GM12878 (cell line): ENCODE data around the gene SEMA5A. TPM values are rescaled to one million over a fixed set of nuclear protein-coding genes. Genes with fewer than 3 reads are reported as not detected.

Source experiments
- ATAC-seq: fragments of 200-7000 bp; cut with Tn5 transposase; 3 replicates; pipeline ENCODE4 v1.9.1; 2020; ENCODE audit warnings: mild to moderate bottlenecking, moderate library complexity
- BruUV-seq: library from RNA; stranded (reverse); fragments of 400-500 nt; replicated peaks from 2 replicates; lab custom pipeline; 2021; lab: Mats Ljungman, UMichigan
- CTCF ChIA-PET: fragments of 300-600 bp; sonication (Branson Sonifier 250); formaldehyde crosslinking; extraction: SDS; loops from one replicate; lab custom pipeline; 2021; ENCODE audit warnings: inconsistent platforms; lab: Yijun Ruan, JAX
- POLR2A ChIA-PET: fragments of 350-600 bp; formaldehyde crosslinking; extraction: SDS; loops from one replicate; lab custom pipeline; 2021; ENCODE audit warnings: inconsistent platforms; lab: Charles Lee
- RAD21 ChIA-PET: fragments of 300-600 bp; sonication (Branson Sonifier 250); formaldehyde crosslinking; loops from one replicate; lab custom pipeline; 2023; ENCODE audit warnings: antibody characterized with exemption; ENCODE audit not compliant: unreplicated experiment; lab: Charles Lee
- SMC1A ChIA-PET: fragments of 300-600 bp; sonication (Branson Sonifier 250); formaldehyde crosslinking; loops from one replicate; lab custom pipeline; 2023; ENCODE audit not compliant: unreplicated experiment, uncharacterized antibody; lab: Charles Lee
- DNase-seq: peaks from one replicate; pipeline ENCODE4 v3.0.0-alpha.2; 2011; ENCODE audit warnings: low read depth, low spot score
- FAIRE-seq: peaks from 3 replicates; lab custom pipeline; 2011; peaks lifted over from hg19 to GRCh38; lab: Jason Lieb, UNC
- H2AFZ ChIP-seq: 2 replicates; pipeline ENCODE4 v1.6.0; 2011; ENCODE audit warnings: low read depth, low read length, control low read depth; ENCODE audit not compliant: control insufficient read depth
- H3K27ac ChIP-seq: 2 replicates; pipeline ENCODE4 v1.5.1; 2011; ENCODE audit warnings: control low read depth; ENCODE audit not compliant: control insufficient read depth, insufficient read depth
- H3K27me3 ChIP-seq, 2 experiments: replicated peaks in 1 of 2; 2 replicates each; pipeline versions ENCODE4 v1.6.0 to v1.6.1; 2011; ENCODE audit warnings: low read length in 1 of 2; ENCODE audit not compliant: control insufficient read depth in 2 of 2, insufficient read depth in 2 of 2
- H3K36me3 ChIP-seq, 2 experiments: 2 replicates each; pipeline ENCODE4 v1.5.1; 2011; ENCODE audit warnings: low read length in 1 of 2; ENCODE audit not compliant: control insufficient read depth in 2 of 2, insufficient read depth in 2 of 2
- H3K4me1 ChIP-seq: 2 replicates; pipeline ENCODE4 v1.6.1; 2011; ENCODE audit warnings: mild to moderate bottlenecking, low read length, moderate library complexity, mixed read lengths; ENCODE audit not compliant: control insufficient read depth, insufficient read depth
- H3K4me2 ChIP-seq: 2 replicates; pipeline ENCODE4 v1.6.0; 2011; ENCODE audit warnings: control low read depth; ENCODE audit not compliant: control insufficient read depth, insufficient read depth
- H3K4me3 ChIP-seq: fragments of 200-600 bp; sonication (generic); 2 replicates; pipeline ENCODE4 v1.5.1; 2016
- H3K79me2 ChIP-seq: 2 replicates; pipeline ENCODE4 v1.6.0; 2011; ENCODE audit warnings: low read length; ENCODE audit not compliant: control insufficient read depth, insufficient read depth
- H3K9ac ChIP-seq: 2 replicates; pipeline ENCODE4 v1.8.0; 2011; ENCODE audit warnings: low read length, control low read depth, mixed read lengths; ENCODE audit not compliant: control insufficient read depth, insufficient read depth
- H3K9me3 ChIP-seq: replicated peaks from 3 replicates; pipeline ENCODE4 v1.5.1; 2011; ENCODE audit warnings: mild to moderate bottlenecking, low read length; ENCODE audit not compliant: control insufficient read depth, insufficient read depth
- H4K20me1 ChIP-seq: 2 replicates; pipeline ENCODE4 v1.6.0; 2011; ENCODE audit not compliant: control insufficient read depth, insufficient read depth
- ATF2 ChIP-seq: IDR thresholded peaks from 2 replicates; pipeline ENCODE4 v1.6.1; 2012; ENCODE audit warnings: low read length, inconsistent platforms
- CBX3 ChIP-seq: fragments of 200-600 bp; sonication (generic); IDR thresholded peaks from 2 replicates; pipeline ENCODE4 v1.6.1; 2016; ENCODE audit warnings: low read depth, borderline replicate concordance
- CTCF ChIP-seq, 3 experiments: IDR thresholded peaks in 2 of 3; conservative IDR thresholded peaks in 1 of 3; 2 replicates each; pipeline ENCODE4 v1.5.1; 2011; ENCODE audit warnings: low read depth in 3 of 3, low read length in 3 of 3, mild to moderate bottlenecking in 3 of 3, control low read depth in 2 of 3, moderate library complexity in 2 of 3, inconsistent platforms in 1 of 3, mixed read lengths in 1 of 3; ENCODE audit not compliant: control insufficient read depth in 2 of 3, insufficient read depth in 1 of 3; ENCODE audit errors: extremely low read depth in 1 of 3
- ELK1 ChIP-seq: IDR thresholded peaks from 2 replicates; pipeline ENCODE4 v1.6.1; 2012; ENCODE audit warnings: low read depth, low read length, improper control_type of control experiment
- NR2C2 ChIP-seq: IDR thresholded peaks from 2 replicates; pipeline ENCODE4 v1.6.1; 2011; ENCODE audit warnings: borderline replicate concordance, low read depth; ENCODE audit not compliant: control insufficient read depth, insufficient read length
- POLR2AphosphoS5 ChIP-seq: IDR thresholded peaks from 2 replicates; pipeline ENCODE4 v1.6.1; 2011; ENCODE audit warnings: mild to moderate bottlenecking, low read length, inconsistent platforms
- SKIL ChIP-seq: fragments of 450-650 bp; IDR thresholded peaks from 2 replicates; pipeline ENCODE4 v1.6.1; 2017; ENCODE audit warnings: mild to moderate bottlenecking, low read depth, inconsistent platforms; ENCODE audit not compliant: poor library complexity, severe bottlenecking
- SRF ChIP-seq, 2 experiments: IDR thresholded peaks; 2 replicates each; pipeline ENCODE4 v1.6.1; 2011; ENCODE audit warnings: low read depth in 2 of 2, low read length in 2 of 2, mild to moderate bottlenecking in 1 of 2, moderate library complexity in 1 of 2
- SUPT20H ChIP-seq: IDR thresholded peaks from 2 replicates; pipeline ENCODE4 v1.6.1; 2011; ENCODE audit warnings: low read depth, mild to moderate bottlenecking, low read length, moderate library complexity, borderline replicate concordance; ENCODE audit not compliant: control insufficient read depth
- TBL1XR1 ChIP-seq: IDR thresholded peaks from 2 replicates; pipeline ENCODE4 v1.6.1; 2012; ENCODE audit warnings: low read depth, low read length, improper control_type of control experiment
- USF2 ChIP-seq: IDR thresholded peaks from 2 replicates; pipeline ENCODE4 v1.6.1; 2011; ENCODE audit warnings: low read depth, low read length, improper control_type of control experiment, borderline replicate concordance
- ZNF217 ChIP-seq: fragments of 450-650 bp; IDR thresholded peaks from 2 replicates; pipeline ENCODE4 v1.6.1; 2017; ENCODE audit warnings: antibody characterized with exemption, mild to moderate bottlenecking
- ZSCAN29 ChIP-seq: fragments of 450-650 bp; IDR thresholded peaks from 2 replicates; pipeline ENCODE4 v1.6.1; 2017; ENCODE audit warnings: mild to moderate bottlenecking, moderate library complexity
- WGBS: methylation state at CpG from one replicate; pipeline ENCODE4 v1.1.6; 2016; ENCODE audit warnings: low lambda C conversion rate; ENCODE audit not compliant: insufficient replicate concordance, insufficient coverage; ENCODE audit errors: missing lambda C conversion rate; 5-methylcytosine and 5-hydroxymethylcytosine counted together
- in situ Hi-C: fragments of 300-500 bp; cut with MboI; formaldehyde crosslinking; loops from 9 replicates; pipeline ENCODE4 v1.14.3; 2018; ENCODE audit warnings: mixed read lengths
- intact Hi-C: fragments of 100-400 bp; cut with micrococcal nuclease; formaldehyde crosslinking; loops from one replicate; pipeline ENCODE4 v1.14.2; 2022; ENCODE audit not compliant: unreplicated experiment
- polyA plus RNA-seq, 11 experiments: library from polyadenylated mRNA; depleted of rRNA in 4 of 11; unstranded in 6 of 11; stranded (reverse) in 5 of 11; fragments of >200 nt; fragmentation: Nextera tagmentation in 4 of 11; fragmentation: Illumina TruSeq in 1 of 11; extraction: Ambion mirVana in 4 of 11; extraction: Trizol in 1 of 11; gene quantifications; 1 replicate in 1 of 11; 2 replicates in 10 of 11; pipeline versions ENCODE4 v1.2.1 to v1.2.3, GENCODE V29; 2011 to 2016; ENCODE audit warnings: inconsistent platforms in 2 of 11, missing spikeins in 2 of 11, low read depth in 1 of 11
- total RNA-seq, 4 experiments: library from RNA; depleted of rRNA in 3 of 4; stranded (reverse); fragments of >200 nt in 3 of 4; fragmentation: Illumina TruSeq in 1 of 4; extraction: Trizol in 1 of 4; gene quantifications; 2 replicates each; pipeline versions ENCODE4 v1.2.1 to v1.2.3, GENCODE V29; 2013 to 2021
- TF ChIP-seq, protein P1 (sequence below): fragments of 450-650 bp; IDR thresholded peaks from 2 replicates; pipeline ENCODE4 v1.6.1; 2016; ENCODE audit warnings: mild to moderate bottlenecking

The SEMA5A gene
- total and polyA plus RNA-seq, 10 of the 15 experiments (the other 5 are each of a cell fraction or from before 2014, with no cell fraction given) = 0.03 to 2.4 (median 0.09) TPM; not detected in 1

GRCh38 chr5:9534881-9535517 is 10.9 kb downstream of the SEMA5A start:
- no peaks in the 10 kb centered on the region for H3K4me1 ChIP-seq
- DNase-seq = no peak
- H3K9me3 ChIP-seq = no peaks in the 10 kb centered on the region; the same call in 2 of the 3 replicates
- no peak overlapping the region for H3K27ac ChIP-seq
- H3K9ac ChIP-seq = no peak overlapping the region
- RAD21 ChIA-PET = no interaction called here
- in situ Hi-C loops (loop anchor here (25.0 kb wide), 1 partner anchor 1623 kb away; no protein-coding TSS in a partner anchor), intact Hi-C loops (no loop called here)
- SMC1A ChIA-PET = no interaction called here
- no peaks in the 10 kb centered on the region; a peak in 1 of 4 replicates for H3K27me3 ChIP-seq
- FAIRE-seq = no peak
- no peaks in the 10 kb centered on the region for H3K79me2 ChIP-seq
- no peaks in the 10 kb centered on the region for H3K36me3 ChIP-seq
- no peak for ATAC-seq
- no TSS peak for BruUV-seq
- POLR2A ChIA-PET = no interaction called here
- 57% methylated on average over 15 of the region's 15 CpGs for WGBS
- H3K4me2 ChIP-seq = no peak overlapping the region
- CTCF ChIA-PET = interaction anchor here (1.0 kb wide), 1 partner anchor 9 kb away, joined by 3 read pairs; no protein-coding TSS in a partner anchor
- no peak overlapping the region for H2AFZ ChIP-seq
- H3K4me3 ChIP-seq = no peak overlapping the region
- H4K20me1 ChIP-seq = no peaks in the 10 kb centered on the region
- no peak for TF ChIP-seq NR2C2
- no peak for TF ChIP-seq CBX3
- TF ChIP-seq SUPT20H = no peak
- TF ChIP-seq CTCF (IDR thresholded peaks at IDR 0.05 in 2 of 3, conservative IDR thresholded peaks at IDR 0.05 in 1 of 3; ENCODE audit: control insufficient read depth in 2 of 3, extremely low read depth in 1 of 3, insufficient read depth in 1 of 3, low read depth in 3 of 3, low read length in 3 of 3) = no peak
- no peak for TF ChIP-seq ATF2
- TF ChIP-seq, protein P1, sequence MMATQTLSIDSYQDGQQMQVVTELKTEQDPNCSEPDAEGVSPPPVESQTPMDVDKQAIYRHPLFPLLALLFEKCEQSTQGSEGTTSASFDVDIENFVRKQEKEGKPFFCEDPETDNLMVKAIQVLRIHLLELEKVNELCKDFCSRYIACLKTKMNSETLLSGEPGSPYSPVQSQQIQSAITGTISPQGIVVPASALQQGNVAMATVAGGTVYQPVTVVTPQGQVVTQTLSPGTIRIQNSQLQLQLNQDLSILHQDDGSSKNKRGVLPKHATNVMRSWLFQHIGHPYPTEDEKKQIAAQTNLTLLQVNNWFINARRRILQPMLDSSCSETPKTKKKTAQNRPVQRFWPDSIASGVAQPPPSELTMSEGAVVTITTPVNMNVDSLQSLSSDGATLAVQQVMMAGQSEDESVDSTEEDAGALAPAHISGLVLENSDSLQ = no peak
- TF ChIP-seq TBL1XR1 = no peak
- TF ChIP-seq USF2 = no peak
- TF ChIP-seq POLR2AphosphoS5 = no peak
- no peak for TF ChIP-seq SKIL
- no peak for TF ChIP-seq ZSCAN29
- no peak for TF ChIP-seq ELK1
- TF ChIP-seq SRF (IDR thresholded peaks at IDR 0.05; ENCODE audit: low read depth in 2 of 2, low read length in 2 of 2) = no peak
- no peak for TF ChIP-seq ZNF217
